Thyroid gland (tissue), 4 donors: ENCODE measurements around the gene CRIM1. TPM values are rescaled to one million over a fixed set of nuclear protein-coding genes. Genes with fewer than 3 reads are reported as not detected.

ENCODE experiments used
- DNase-seq, 2 donors: peaks; one replicate each; pipeline ENCODE4 v3.0.0-alpha.2; 2019
- H3K27ac ChIP-seq, 3 donors: fragments of 200-600 bp; sonication (generic); 1 replicate in 2 of 3; 2 replicates in 1 of 3; pipeline ENCODE4 v1.5.1; 2016 to 2019; ENCODE audit warnings: mild to moderate bottlenecking in 1 of 3, moderate library complexity in 1 of 3
- H3K27me3 ChIP-seq: fragments of 200-600 bp; sonication (generic); one replicate; pipeline ENCODE4 v1.5.1; 2019
- H3K36me3 ChIP-seq, 2 donors: fragments of 200-600 bp; sonication (generic); one replicate each; pipeline ENCODE4 v1.5.1; 2016 to 2019
- H3K4me1 ChIP-seq, 2 donors: fragments of 200-600 bp; sonication (generic); one replicate each; pipeline ENCODE4 v1.5.1; 2017 to 2019
- H3K4me3 ChIP-seq, 3 donors: fragments of 200-600 bp; sonication (generic); replicated peaks in 1 of 3; 1 replicate in 2 of 3; 2 replicates in 1 of 3; pipeline ENCODE4 v1.5.1; 2016; ENCODE audit warnings: mild to moderate bottlenecking in 1 of 3
- H3K9me3 ChIP-seq: fragments of 200-600 bp; sonication (generic); one replicate; pipeline ENCODE4 v1.5.1; 2017
- POLR2A ChIP-seq, 2 donors: fragments of 450-650 bp; IDR thresholded peaks; one replicate each; pipeline ENCODE4 v1.6.1; 2017; ENCODE audit warnings: antibody characterized with exemption in 2 of 2, mild to moderate bottlenecking in 2 of 2, moderate library complexity in 1 of 2
- WGBS, 2 donors: methylation state at CpG; one replicate each; pipeline ENCODE4 v1.1.5; 2017; 5-methylcytosine and 5-hydroxymethylcytosine counted together
- intact Hi-C: fragments of 100-400 bp; cut with DNase I; formaldehyde crosslinking; loops from one replicate; pipeline ENCODE4 v1.15.1; 2023
- total RNA-seq, 4 donors: library from RNA; depleted of rRNA; stranded (reverse); fragments of >200 nt; gene quantifications; one replicate each; pipeline ENCODE4 v1.2.3, GENCODE V29; 2016
- TF ChIP-seq, protein P1 (sequence below), 6 experiments: fragments of 200-600 bp in 3 of 6; fragments of 450-650 bp in 3 of 6; sonication (generic) in 3 of 6; IDR thresholded peaks; one replicate each; pipeline ENCODE4 v1.5.1; 2016 to 2019; ENCODE audit warnings: antibody characterized with exemption in 6 of 6, mild to moderate bottlenecking in 2 of 6, inconsistent platforms in 1 of 6, moderate library complexity in 1 of 6

CRIM1 gene
- total RNA-seq, 4 donors from 2014 or later: 49.5 to 104 (median 71.5) TPM

DNA sequence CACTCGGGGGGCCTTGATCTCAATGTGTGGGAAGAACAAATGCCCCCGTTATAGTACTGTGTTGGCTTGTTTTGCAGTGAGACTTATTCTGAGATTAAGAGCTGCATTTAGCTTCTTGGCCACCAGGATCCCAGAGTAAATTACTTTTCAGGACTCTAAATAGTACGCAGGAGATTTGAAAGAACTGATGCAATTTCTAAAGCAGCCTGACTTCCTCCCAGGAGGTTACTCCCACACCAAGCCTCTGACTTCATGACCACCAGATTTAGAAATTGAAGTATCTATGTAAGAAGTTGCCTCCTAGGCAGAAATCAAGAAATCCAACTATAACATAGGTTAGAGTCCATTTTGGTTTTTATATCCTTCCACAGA lies 175.4 kb downstream of the CRIM1 start:
- no peak overlapping the region for H3K27ac ChIP-seq
- intact Hi-C loops: no loop called here
- WGBS, 2 donors: 79 to 80% methylated on average over 3 of the region's 3 CpGs
- no peaks in the 10 kb centered on the region for H3K4me1 ChIP-seq
- TF ChIP-seq POLR2A (IDR thresholded peaks at IDR 0.05): no peak
- TF ChIP-seq, protein P1, sequence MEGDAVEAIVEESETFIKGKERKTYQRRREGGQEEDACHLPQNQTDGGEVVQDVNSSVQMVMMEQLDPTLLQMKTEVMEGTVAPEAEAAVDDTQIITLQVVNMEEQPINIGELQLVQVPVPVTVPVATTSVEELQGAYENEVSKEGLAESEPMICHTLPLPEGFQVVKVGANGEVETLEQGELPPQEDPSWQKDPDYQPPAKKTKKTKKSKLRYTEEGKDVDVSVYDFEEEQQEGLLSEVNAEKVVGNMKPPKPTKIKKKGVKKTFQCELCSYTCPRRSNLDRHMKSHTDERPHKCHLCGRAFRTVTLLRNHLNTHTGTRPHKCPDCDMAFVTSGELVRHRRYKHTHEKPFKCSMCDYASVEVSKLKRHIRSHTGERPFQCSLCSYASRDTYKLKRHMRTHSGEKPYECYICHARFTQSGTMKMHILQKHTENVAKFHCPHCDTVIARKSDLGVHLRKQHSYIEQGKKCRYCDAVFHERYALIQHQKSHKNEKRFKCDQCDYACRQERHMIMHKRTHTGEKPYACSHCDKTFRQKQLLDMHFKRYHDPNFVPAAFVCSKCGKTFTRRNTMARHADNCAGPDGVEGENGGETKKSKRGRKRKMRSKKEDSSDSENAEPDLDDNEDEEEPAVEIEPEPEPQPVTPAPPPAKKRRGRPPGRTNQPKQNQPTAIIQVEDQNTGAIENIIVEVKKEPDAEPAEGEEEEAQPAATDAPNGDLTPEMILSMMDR (IDR thresholded peaks at IDR 0.05): peak in 1 of 6 experiments; percentile 2
- no peak overlapping the region for H3K4me3 ChIP-seq
- no peaks in the 10 kb centered on the region for H3K27me3 ChIP-seq
- H3K36me3 ChIP-seq: peaks cover 0 to 5% of the 10 kb centered on the region in 2 donors
- H3K9me3 ChIP-seq: no peaks in the 10 kb centered on the region
- DNase-seq: no peak

DNA sequence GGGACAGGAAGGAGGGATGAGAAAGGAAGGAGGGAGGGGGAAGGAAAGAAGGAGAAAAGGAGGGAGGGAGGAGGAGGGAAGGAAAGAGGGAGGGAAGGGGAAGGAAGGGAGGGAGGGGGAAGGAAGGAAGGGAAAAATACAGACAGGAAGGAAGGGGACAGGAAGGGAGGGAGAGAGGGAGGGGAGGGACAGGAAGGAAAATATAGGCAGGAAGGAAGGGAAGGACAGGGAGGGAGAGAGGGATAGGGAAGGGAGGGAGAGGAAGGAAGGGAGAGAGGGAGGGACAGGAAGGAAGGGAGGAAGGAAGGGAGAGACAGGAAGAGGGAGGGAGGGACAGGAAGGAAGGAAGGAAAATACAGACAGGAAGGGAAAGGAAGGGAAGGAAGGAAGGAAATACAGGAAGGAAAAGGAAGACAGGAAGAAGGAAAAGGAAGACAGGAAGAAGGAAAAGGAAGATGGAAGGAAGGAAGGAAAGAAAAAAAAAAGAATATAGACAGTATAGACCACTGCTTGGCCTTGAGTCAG lies 178.8 kb downstream of the CRIM1 start:
- no peak overlapping the region for H3K27ac ChIP-seq
- H3K27me3 ChIP-seq: no peaks in the 10 kb centered on the region
- intact Hi-C loops: no loop called here
- no peak overlapping the region for H3K4me3 ChIP-seq
- no peak for DNase-seq
- H3K36me3 ChIP-seq: peaks cover 0 to 10% of the 10 kb centered on the region in 2 donors
- no peak for TF ChIP-seq POLR2A (IDR thresholded peaks at IDR 0.05)
- TF ChIP-seq, protein P1 (IDR thresholded peaks at IDR 0.05): no peak
- no peaks in the 10 kb centered on the region for H3K9me3 ChIP-seq
- H3K4me1 ChIP-seq: peaks cover 0 to 5% of the 10 kb centered on the region in 2 donors

DNA sequence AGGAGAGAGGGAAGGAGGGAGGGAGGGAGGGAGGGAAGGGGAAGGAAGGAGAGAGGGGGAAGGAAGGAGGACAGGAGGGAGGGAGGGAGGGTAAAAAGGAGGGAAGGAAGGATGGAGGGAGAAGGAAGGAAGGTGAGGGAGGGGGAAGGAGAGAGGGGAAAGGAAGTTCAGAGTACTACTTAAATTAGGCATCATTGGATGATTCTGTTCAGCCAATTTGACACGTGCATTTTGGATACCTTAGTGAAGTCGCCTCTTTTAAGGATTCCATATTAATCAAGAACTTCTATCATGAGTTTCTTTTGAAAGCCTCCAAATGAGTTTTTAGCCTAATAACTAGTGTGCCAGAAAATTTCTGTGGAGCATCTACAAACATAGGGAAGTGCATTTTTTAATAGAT lies 179.5 kb downstream of the CRIM1 start:
- no peak for DNase-seq
- TF ChIP-seq, protein P1 (IDR thresholded peaks at IDR 0.05): no peak
- TF ChIP-seq POLR2A (IDR thresholded peaks at IDR 0.05): no peak
- Histone ChIP-seq H3K27ac (no peak overlapping the region), H3K4me3 (no peak overlapping the region), H3K27me3 (no peaks in the 10 kb centered on the region), H3K9me3 (no peaks in the 10 kb centered on the region), H3K36me3 (peaks cover 0 to 10% of the 10 kb centered on the region in 2 donors), H3K4me1 (peaks cover 0 to 5% of the 10 kb centered on the region in 2 donors)
- WGBS, 2 donors: 92 to 96% methylated on average over 2 of the region's 2 CpGs
- intact Hi-C loops: no loop called here

DNA sequence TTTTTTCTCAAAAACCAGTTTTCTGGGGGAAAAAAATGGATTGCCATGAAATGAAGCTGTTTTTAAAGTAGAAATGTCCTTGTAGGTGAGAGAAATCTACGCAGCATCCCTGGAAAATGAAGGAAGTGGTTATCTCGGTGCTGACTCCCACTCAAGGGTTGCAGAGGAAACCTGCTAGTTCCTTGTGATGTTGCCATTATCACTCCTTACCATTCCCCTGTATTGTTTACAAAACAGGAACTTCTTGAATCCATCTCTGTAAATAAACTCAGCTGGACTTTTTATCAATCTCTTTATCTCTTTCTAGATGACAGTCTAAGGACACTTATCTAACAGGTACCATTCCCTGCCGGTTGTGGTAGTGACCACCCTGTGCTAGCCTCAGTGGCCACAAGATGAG lies 181.2 kb downstream of the CRIM1 start:
- H3K27me3 ChIP-seq: no peaks in the 10 kb centered on the region
- TF ChIP-seq, protein P1 (IDR thresholded peaks at IDR 0.05): no peak
- TF ChIP-seq POLR2A (IDR thresholded peaks at IDR 0.05): no peak
- H3K36me3 ChIP-seq: peaks cover 0 to 9% of the 10 kb centered on the region in 2 donors
- H3K9me3 ChIP-seq: no peaks in the 10 kb centered on the region
- no peak for DNase-seq
- intact Hi-C loops: no loop called here
- no peak overlapping the region for H3K27ac ChIP-seq
- H3K4me1 ChIP-seq: peaks cover 0 to 5% of the 10 kb centered on the region in 2 donors
- 88 to 89% methylated on average over 3 of the region's 3 CpGs for WGBS, 2 donors
- H3K4me3 ChIP-seq: no peak overlapping the region

DNA sequence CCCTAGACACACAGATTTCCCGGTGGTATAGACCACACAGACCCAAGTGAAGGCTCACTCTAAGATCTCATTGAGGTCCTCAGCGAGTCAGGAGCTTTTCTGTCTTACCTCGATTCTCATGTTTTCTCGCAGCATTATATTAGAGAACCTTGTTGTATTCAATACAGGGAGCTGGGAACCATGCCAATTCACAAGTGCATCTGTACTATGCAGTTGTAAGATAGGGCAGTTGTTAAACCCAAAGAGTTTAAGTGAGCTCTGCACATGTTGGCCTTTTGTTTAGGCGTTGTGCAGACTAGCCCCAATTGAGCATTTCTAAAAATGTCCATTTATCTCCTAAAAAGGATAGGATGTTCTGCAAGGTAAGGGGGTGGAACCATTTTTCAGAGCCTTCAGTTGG lies 182.8 kb downstream of the CRIM1 start:
- peaks cover 0 to 5% of the 10 kb centered on the region in 2 donors for H3K4me1 ChIP-seq
- TF ChIP-seq POLR2A (IDR thresholded peaks at IDR 0.05): no peak
- TF ChIP-seq, protein P1 (IDR thresholded peaks at IDR 0.05): no peak
- H3K36me3 ChIP-seq: peaks cover 0 to 7% of the 10 kb centered on the region in 2 donors
- no peak overlapping the region for H3K27ac ChIP-seq
- no peaks in the 10 kb centered on the region for H3K27me3 ChIP-seq
- peak; percentile 65 to 69 for DNase-seq
- intact Hi-C loops: no loop called here
- H3K4me3 ChIP-seq: no peak overlapping the region
- WGBS, 2 donors: 47% methylated on average over 5 of the region's 5 CpGs
- no peaks in the 10 kb centered on the region for H3K9me3 ChIP-seq
